HG03025 (cell line): ENCODE results near the gene DDX47.

ENCODE experiments used
- ATAC-seq: cut with Tn5 transposase; IDR thresholded peaks from one replicate; pipeline ENCODE4 v1.9.1; 2021; ENCODE audit warnings: mild to moderate bottlenecking, moderate library complexity; ENCODE audit not compliant: unreplicated experiment, low FRiP score

DDX47 gene

DNA sequence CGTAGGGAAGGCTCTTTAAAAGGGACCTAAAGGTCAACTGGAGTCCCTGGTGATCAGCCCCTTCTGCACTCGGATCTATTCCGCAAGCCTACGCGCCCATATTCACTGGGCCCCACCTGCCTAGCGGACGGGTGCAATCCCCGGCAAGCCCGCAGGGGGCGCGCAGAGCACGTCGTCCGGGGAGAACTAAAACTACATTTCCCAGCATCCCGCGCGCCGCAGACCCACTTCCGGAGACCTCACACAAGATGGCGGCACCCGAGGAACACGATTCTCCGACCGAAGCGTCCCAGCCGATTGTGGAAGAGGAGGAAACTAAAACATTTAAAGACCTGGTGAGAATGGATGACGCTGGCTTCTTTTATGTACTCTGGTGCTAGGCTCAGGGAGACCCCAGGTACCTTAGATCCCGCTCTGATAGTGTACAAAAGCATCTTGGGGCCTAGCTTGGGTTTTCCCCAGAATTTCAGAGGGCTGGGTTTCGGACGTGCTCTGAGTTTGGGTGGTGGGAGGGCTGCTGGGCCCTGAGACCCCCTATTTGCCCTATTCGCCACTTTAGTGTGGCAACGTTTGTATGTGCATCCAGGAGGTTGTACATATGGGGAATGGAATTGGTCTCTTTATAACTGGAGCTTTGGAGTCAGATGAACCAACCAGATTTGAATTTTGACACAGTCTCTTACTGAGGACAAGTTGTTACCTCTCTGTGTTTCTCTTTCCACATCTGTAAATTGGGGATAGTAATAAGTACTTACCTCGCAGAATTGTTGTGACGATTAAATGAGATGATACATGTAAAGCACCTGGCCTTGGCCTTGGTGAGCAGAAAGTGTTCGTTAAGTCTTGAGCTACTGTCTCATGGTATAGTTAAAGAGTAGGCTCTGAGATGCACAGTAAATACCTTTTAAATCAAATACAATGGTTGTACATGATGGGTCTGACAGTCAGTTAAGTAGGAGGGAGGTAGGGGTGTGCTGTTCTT, at the start of gene DDX47:
Gene DDX47 (plus strand): TSS at position 227 of the 982 bp plus-strand sequence. CDS start 22 bp downstream, at position 249.
- ATAC-seq = peak; percentile 83

DNA sequence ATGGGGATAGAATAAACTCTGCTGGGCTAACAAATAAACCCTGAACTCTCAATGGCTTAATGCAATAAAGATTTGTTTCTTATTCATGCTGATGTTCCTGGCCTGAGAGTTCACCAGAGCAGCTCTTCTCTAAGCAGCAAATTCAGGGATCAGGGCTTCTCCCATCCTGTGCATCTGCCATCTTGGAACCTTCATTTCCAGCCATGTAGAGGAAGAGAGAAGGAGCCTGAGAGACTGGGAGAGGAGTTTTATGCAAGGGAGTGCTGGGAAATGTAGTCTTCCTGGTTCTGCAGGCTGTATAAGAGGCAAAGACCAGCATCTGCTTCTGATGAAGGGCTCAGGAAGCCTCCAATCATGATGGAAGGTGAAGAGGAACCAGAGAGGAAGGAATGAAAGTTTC, 48.3 kb upstream of the DDX47 start:
- no peak for ATAC-seq

DNA sequence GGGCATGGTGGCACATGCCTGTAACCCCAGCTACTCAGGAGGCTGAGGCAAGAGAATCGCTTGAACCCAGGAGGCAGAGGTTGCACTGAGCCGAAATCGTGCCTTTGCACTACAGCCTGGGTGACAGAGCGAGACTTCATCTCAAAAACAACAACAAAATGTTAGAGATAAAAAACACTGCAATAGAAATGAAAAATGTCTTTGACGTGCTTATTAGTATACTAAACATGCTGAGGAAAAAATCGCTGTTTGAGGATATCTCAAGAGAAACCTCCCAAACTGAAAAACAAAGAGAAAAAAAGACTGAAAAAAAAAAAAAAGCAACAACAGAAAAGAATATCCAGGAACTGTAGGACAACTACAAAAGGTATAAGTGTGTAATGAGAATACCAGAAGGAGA, 42.9 kb upstream of the DDX47 start:
- ATAC-seq = no peak

DNA sequence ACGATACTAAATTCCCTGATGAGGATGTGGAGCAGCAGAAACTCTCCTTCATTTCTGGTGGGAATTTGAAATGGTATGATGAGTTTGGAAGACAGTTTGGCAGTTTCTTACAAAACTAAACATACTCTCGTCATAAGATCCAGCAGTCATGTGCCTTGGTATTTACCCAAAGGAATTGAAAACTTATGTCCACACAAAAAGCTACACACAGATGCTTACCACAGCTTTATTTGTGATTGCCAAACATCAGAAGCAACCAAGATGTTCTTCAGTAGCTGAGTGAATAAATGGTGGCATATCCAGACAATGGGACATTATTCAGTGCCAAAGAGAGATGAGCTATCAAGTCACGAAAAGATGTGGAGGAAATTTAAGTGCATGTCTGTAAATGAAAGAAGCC, 38.4 kb upstream of the DDX47 start:
- no peak for ATAC-seq

DNA sequence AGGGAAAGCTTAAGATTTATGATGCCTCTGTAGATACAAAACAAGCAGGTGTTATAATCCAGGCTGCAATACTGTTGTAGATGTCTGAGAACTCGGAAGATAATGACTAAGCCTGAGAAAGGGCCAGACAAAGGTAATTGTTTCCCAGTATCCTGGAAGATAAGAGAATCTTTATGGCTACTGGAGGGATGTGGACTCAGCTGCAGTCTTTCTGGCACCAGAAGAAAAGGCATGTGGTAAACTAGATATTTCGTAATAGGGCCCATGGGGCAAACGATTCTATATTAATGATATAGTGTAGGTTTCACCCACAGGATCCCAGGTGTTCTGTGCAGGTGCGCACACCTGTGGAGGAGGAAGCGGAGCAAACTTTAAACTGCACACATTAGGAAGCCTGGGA, 36.9 kb upstream of the DDX47 start:
- no peak for ATAC-seq

DNA sequence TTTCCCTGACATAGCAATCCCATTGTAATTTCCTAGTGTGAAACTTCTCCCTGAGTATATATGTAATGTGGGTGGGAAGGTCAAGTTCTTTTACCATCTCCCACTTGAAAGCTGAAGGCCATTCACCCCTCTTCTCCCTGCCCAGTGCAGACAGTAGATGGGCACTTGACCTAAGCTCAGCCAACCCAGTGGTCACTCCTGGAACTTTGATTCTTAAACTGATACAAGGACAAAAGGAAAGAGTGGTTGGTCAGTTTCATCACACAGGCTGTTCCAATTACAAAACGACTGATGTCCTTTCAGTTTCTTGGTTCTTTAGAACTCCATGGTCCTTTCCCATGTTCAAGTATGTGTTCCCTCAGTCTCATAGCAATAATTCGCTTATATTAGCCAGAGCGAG, 36.1 kb upstream of the DDX47 start:
- ATAC-seq = no peak

DNA sequence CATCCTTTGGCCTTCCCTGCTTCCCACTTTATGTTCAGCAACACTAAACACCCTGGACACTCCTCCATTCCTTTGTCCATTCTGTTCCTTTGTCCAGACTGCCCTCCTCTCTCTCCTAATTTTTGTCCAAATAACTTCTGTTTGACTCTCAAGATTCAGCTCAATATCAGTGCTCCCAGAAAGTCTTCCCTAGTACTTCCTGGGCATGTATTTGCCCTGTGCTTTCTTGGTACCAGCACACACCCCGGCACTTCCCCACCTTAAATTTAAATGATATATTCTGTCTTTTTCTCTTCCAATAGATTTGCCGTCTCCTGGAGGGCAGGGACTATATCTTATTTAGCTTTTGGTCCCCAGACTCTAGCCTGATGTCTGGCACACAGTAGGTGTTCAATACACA, 34.1 kb upstream of the DDX47 start:
- ATAC-seq = no peak

DNA sequence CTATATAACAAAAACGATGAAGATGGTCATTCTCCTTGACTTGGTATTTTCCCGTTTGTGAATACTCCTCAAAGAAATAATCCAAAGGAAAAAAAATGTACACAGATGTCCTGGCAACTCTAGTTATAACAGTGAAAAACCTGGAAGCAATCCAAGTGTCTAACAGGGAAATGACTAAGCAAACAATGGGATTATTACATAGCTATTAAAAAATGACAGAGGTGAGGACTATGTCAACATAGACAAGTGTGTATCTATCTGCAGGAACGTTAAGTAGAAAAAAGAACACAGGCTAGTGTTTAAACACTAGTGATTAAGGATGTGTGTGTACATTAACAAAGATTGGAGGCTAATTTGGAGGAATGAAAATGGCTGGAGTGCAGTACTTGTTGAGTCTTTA, 33.6 kb upstream of the DDX47 start:
- ATAC-seq = no peak

DNA sequence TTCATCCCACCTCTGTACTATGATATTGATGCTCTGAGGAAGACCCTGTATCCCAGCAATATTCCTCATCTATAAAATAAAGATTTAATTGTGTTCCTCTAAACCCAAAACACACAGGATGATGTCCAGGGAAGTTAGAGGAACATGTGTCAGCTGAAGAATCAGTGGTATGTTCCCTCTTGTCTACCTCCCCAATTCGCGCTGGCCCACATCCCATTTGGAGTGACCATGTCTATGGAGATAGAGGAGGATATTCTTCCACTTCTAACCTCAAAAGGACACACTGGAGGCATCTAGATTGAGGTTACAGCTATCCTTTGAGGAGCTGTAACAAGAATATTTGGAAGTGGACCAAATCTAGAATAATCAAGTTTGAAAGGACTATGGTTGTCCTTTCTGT, 29.0 kb upstream of the DDX47 start:
- no peak for ATAC-seq

DNA sequence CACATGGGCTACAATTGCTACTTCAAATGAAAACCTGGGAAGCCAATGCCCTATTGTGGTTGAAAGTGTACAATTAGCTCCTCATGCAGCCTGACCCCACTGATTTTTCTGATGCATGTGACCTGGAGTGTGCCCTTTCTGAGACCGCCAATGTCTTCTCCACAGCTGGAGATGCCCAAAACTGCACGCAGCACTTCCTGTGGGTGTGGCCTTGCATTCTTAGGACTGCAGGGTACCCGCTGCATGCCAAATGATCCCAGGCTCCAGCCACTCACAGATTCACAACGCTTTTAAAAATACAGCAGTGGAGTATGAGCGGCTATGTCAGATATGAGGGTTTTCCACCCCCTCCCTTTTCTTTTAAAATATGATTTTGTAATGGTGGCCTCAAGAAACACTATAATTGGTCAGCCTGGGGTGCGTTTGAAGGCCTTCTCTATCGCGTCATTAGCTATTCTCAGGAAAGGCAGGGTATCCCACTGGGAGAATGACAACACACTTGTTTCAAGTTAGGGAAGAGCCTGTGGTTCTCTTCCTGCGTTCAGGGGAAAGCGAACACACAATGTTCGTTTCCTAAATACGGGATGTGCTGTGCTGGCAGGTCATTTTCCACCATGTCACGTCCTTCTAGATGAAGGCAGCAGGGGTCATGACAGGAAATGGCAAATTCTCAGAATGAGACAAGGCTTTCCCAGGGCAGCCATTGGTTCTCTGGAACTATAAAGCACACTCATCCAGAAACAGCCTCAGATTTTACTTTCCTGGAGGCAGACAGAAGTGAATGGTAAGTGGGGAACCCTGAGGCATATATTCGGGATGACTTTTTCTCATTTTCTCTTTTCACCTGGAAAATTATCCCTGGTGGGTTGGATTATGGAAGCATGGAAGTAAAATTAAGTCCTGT, 28.0 kb upstream of the DDX47 start, which contains the start of gene APOLD1:
Gene APOLD1 (plus strand): TSS at position 749 of the 904 bp plus-strand sequence. CDS start 33 bp downstream, at position 782.
- ATAC-seq = no peak

DNA sequence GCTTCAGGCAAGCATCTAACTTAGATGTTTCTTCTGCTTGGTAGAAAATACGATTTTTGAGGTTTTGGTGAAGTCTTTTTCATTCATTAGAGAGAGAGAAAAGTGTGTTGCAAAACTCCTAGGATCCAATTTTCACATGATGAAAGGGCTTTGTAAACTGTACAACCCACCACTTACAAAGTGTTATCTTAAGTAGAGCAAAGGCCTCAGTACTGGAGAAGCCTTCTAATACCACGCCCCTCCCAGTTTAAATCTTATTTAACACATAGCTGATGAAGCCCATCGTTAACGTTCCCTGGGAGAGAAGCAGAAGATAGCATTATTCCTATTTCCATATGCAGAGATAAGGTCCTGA, 26.8 kb upstream of the DDX47 start:
- ATAC-seq = peak; percentile 10

DNA sequence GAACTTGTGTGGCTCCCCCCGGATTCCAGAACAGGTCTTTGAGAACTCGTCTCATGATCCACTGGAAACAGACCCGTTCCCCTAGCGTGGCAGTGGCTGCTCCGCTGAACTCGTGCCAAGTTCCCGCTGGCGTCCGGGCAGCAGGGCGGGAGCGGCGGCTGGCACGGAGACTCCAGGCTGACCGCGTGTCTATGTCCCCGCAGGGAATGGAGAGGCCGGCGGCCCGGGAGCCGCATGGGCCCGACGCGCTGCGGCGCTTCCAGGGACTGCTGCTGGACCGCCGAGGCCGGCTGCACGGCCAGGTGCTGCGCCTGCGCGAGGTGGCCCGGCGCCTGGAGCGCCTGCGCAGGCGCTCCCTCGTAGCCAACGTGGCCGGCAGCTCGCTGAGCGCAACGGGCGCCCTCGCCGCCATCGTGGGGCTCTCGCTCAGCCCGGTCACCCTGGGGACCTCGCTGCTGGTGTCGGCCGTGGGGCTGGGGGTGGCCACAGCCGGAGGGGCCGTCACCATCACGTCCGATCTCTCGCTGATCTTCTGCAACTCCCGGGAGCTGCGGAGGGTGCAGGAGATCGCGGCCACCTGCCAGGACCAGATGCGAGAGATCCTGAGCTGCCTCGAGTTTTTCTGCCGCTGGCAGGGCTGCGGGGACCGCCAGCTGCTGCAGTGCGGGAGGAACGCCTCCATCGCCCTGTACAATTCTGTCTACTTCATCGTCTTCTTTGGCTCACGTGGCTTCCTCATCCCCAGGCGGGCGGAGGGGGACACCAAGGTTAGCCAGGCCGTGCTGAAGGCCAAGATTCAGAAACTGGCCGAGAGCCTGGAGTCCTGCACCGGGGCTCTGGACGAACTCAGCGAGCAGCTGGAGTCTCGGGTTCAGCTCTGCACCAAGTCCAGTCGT, 26.2 kb upstream of the DDX47 start:
- peak; percentile 78 for ATAC-seq

DNA sequence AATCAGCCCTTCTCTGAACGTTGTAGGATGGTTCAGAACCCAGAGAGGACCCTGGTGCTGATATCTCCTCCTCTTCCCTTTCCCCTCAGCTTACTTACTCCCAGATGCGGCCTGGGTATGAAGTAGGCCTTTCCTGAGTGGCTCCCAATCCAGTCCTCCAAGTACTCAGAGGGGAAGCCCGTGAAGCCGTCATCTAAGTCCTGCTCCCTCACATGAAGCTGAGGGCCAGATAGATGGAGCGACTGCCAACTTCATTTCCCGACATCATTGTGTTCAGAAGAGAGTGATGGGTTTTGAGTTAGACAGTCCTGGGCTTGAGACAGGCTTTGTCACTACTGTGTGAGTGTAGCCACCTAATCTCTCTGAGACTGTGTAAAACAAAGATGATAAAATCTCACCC, 25.0 kb upstream of the DDX47 start:
- ATAC-seq = no peak

DNA sequence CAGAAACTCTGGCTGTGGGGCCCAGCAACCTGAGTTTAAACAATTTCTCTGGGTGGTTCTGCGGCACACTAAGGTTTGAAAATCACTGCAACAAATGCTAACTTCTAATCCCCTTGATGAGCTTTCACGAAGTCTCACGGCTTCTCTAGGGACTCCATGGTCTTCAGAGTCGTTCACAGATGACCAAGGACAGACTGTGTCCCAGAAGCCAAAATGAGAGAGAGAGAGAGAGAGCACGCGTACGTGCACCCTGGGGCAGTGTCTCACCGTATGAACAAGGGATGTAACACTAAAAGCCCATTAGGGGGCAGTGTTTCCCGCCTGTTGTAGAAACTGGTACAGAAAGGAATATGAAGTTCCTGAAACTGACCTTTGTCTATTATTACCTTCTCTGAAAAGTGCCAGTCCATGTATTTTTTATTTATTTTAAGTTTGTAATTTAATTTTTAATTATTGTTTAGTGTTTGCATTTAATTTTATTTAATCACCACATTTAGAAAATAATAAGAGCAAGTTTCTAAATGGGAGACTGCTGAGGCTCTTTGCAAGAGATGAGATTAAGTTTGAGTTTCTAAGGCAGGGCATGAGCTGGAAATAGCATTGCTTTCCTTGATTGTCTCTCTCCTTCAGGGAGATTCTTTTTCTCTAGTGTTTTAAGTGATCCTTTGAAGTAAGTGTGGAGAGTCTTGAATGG, 24.3 kb upstream of the DDX47 start:
- no peak for ATAC-seq

DNA sequence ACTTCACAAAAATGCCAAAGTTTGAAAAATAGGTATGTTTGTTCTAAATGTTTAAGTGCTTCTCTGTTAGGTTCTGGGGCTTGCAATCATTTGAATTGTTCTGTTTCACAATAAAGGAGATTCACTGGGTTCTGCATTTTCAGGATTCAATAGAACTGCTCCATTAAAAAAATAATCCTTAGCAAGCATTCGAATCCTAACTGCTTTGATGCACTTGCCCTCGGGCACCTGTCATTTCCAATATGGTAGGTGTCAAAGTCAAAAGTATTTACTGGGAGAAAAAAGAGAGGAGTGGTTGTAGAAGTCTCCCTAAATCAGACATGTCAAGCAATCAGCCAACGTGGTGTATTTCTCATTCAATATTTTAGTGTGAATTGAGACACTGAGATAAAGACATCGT, 22.2 kb upstream of the DDX47 start:
- ATAC-seq = no peak

DNA sequence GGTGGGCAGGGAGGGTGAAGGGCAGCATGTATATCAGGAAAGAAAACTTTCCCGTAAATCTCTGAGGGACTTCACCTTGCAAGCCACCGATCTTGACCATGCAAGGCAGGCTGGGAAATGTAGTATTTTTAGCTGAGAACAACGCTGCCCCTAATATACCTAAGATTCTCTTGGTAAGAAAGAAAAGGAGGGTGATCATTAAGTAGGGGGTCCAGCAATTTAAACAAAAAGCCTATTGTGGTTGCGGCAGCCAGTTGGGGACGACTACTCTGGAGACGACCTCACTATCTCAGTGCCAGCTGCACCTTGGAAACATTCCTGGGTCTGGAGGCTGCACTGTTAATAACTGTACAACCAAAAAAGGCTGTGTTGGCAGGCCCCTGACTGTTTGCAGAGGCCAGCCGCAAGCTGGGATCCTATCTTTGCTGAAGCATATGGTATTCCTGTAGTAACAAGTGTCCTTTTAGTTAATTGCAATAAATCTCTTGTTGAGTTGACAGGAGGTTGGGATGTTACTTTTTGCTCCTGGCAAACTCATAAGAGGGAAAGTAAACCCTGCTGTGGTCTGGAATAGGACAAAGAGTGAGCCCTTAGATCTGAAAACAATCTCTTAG, 21.3 kb upstream of the DDX47 start:
- no peak for ATAC-seq

DNA sequence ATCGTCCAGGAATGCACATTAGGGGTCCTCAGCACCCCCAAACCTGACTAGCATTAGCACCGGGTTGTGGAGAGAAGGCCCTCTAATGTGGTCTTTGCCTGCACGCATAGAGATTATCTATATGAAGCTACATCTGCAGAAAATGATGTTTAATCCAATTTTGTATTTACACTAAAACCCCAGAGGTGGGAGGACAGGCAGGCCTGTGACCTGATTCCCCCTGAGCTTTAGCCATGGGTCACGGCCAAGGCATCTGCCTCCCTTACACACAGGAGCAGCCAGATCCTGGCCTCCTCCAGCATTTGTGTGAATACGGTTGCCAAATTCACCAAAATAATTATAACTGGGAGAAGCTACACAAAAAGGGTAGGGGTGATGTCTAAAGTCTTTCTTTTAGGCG, 20.7 kb upstream of the DDX47 start:
- no peak for ATAC-seq

DNA sequence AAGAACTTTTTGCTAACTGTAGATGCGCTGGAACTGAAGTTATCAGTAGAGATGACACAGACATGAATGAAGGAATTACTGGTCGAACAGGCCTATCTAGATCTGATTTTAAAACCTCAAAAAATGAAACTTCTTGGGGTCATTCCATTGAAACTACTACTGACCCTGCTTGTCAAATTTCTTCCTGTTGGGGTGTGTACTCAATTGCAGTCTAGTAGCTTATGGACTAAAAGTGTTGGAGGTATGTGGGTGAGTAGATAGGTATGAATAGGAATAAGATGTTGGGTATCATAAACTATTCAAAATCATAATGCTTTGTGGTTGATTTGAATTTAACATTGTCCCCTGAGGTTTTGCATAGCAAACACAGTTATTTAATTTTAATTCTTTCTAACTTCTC, 18.5 kb upstream of the DDX47 start:
- ATAC-seq = no peak

DNA sequence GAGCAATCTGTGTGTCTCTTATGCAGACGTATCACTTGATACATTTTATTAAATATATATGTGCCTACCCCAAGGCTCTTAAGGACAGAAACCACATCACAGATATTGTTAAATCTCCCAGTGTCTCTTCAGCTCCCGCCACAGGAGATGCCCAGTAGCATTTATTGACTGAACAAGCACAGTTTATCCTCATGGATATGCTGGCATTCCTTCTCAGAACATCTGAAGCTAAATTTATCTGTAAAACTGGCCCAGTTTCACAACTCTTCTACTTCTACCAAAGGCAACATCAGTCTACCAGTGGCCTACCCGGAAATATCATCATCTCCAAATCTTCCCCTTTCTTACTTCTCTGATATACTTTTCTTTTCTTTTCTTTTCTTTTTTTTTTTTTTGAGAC, 17.0 kb upstream of the DDX47 start:
- ATAC-seq = no peak
